Esophagus squamous epithelium (tissue), 4 donors: ENCODE measurements around the gene RANBP1.

Source experiments
- CTCF ChIP-seq, 6 experiments: fragments of 450-650 bp in 4 of 6; fragments of 200-600 bp in 2 of 6; sonication (generic) in 2 of 6; IDR thresholded peaks; one replicate each; pipeline ENCODE4 v1.5.1; 2016 to 2019; ENCODE audit warnings: antibody characterized with exemption in 6 of 6, mild to moderate bottlenecking in 4 of 6, moderate library complexity in 4 of 6
- POLR2A ChIP-seq, 4 donors: fragments of 450-650 bp; IDR thresholded peaks; one replicate each; pipeline ENCODE4 v1.6.1; 2017; ENCODE audit warnings: antibody characterized with exemption in 4 of 4, mild to moderate bottlenecking in 4 of 4, moderate library complexity in 3 of 4

GRCh38 chr22:20145206-20145831, 29.4 kb downstream of the RANBP1 start:
- no peak for TF ChIP-seq CTCF (IDR thresholded peaks at IDR 0.05)
- TF ChIP-seq POLR2A (IDR thresholded peaks at IDR 0.05) = no peak
